Spleen (tissue), 7 donors: ENCODE measurements around the gene SLC22A5.

Source experiments
- CTCF ChIP-seq, 11 experiments: fragments of 200-600 bp in 7 of 11; fragments of 450-650 bp in 4 of 11; sonication (generic) in 4 of 11; IDR thresholded peaks in 8 of 11; conservative IDR thresholded peaks in 3 of 11; 1 replicate in 7 of 11; 2 replicates in 4 of 11; pipeline versions ENCODE4 v1.4.0 to v1.8.0; 2016 to 2021; ENCODE audit warnings: antibody characterized with exemption in 11 of 11, inconsistent platforms in 4 of 11, mild to moderate bottlenecking in 1 of 11
- POLR2AphosphoS5 ChIP-seq, 3 donors: sonication (generic); formaldehyde crosslinking; IDR thresholded peaks; one replicate each; pipeline ENCODE4 v1.5.1; 2017; ENCODE audit warnings: antibody characterized with exemption in 3 of 3
- donor health status: DM: no; HTN: no; CAD: no; lungs with moderate emphysema.
- donor health status: DM: no; HTN: no; CAD: no.
- donor health status: DM: no; HTN: no; CAD: no.

- no peak for TF ChIP-seq CTCF (IDR thresholded peaks at IDR 0.05 in 8 of 11, conservative IDR thresholded peaks at IDR 0.05 in 3 of 11)
- no peak for TF ChIP-seq POLR2AphosphoS5 (IDR thresholded peaks at IDR 0.05)
Observed at GRCh38 chr5:132389585-132390286, 20.2 kb downstream of the SLC22A5 start.
